HCT116 (cell line): ENCODE measurements around the gene PDE2A. TPM values are rescaled to one million over a fixed set of nuclear protein-coding genes. Genes with fewer than 3 reads are reported as not detected.

Source experiments
- ATAC-seq: fragments of 200-7000 bp; cut with Tn5 transposase; 2 replicates; pipeline ENCODE4 v1.9.1; 2020; ENCODE audit warnings: mild to moderate bottlenecking, moderate library complexity
- BruUV-seq: library from RNA; stranded (reverse); fragments of 400-500 nt; replicated peaks from 2 replicates; lab custom pipeline; 2021; lab: Mats Ljungman, UMichigan
- CTCF ChIA-PET: fragments of 300-600 bp; sonication (Branson Sonifier 250); formaldehyde crosslinking; loops from one replicate; lab custom pipeline; 2021; ENCODE audit warnings: antibody characterized with exemption; lab: Charles Lee
- POLR2A ChIA-PET: fragments of 300-600, 350-600 bp; sonication (Branson Sonifier 250); formaldehyde crosslinking; loops from one replicate; lab custom pipeline; 2021; ENCODE audit warnings: antibody characterized with exemption; lab: Charles Lee
- RAD21 ChIA-PET, 2 experiments: fragments of 300-600 bp; sonication (Branson Sonifier 250); formaldehyde crosslinking; loops; one replicate each; lab custom pipeline; 2023; ENCODE audit warnings: low total read pairs in 2 of 2; ENCODE audit not compliant: uncharacterized antibody in 2 of 2, unreplicated experiment in 2 of 2, low non-redundant PET in 1 of 2; lab: Charles Lee
- DNase-seq: peaks from one replicate; pipeline ENCODE4 v3.0.0-alpha.2; 2010; ENCODE audit warnings: low read depth, low spot score
- H2AFZ ChIP-seq: fragments of 200-600 bp; shearing (Covaris generic), sonication (generic); 2 replicates; pipeline ENCODE4 v1.6.1; 2017; ENCODE audit warnings: low read depth, mixed run types, mixed read lengths, antibody characterized with exemption, low read length; ENCODE audit not compliant: poor library complexity, severe bottlenecking
- H3K27ac ChIP-seq: 2 replicates; pipeline ENCODE4 v1.5.1; 2012; ENCODE audit warnings: low read depth, low read length
- H3K27me3 ChIP-seq: fragments of 200-600 bp; sonication (generic); 2 replicates; pipeline ENCODE4 v1.6.1; 2016; ENCODE audit warnings: mixed run types, low read length, mixed read lengths; ENCODE audit not compliant: insufficient read depth
- H3K36me3 ChIP-seq, 2 experiments: fragments of 200-500 bp in 1 of 2; fragments of 200-600 bp in 1 of 2; sonication (Bioruptor generic) in 1 of 2; sonication (generic) in 1 of 2; 2 replicates each; pipeline versions ENCODE4 v1.5.1 to v1.6.1; 2014 to 2016; ENCODE audit warnings: low read length in 2 of 2, inconsistent platforms in 1 of 2, mixed read lengths in 1 of 2, mixed run types in 1 of 2; ENCODE audit not compliant: insufficient read depth in 2 of 2, control insufficient read depth in 1 of 2
- H3K4me1 ChIP-seq, 2 experiments: fragments of 200-600 bp in 1 of 2; sonication (generic) in 1 of 2; 2 replicates each; pipeline versions ENCODE4 v1.5.1 to v1.6.1; 2012 to 2017; ENCODE audit warnings: low read length in 2 of 2, inconsistent platforms in 1 of 2, mild to moderate bottlenecking in 1 of 2, mixed read lengths in 1 of 2, mixed run types in 1 of 2, moderate library complexity in 1 of 2; ENCODE audit not compliant: insufficient read depth in 2 of 2, control insufficient read depth in 1 of 2
- H3K4me2 ChIP-seq: fragments of 200-600 bp; sonication (generic); 2 replicates; pipeline ENCODE4 v1.6.1; 2017; ENCODE audit warnings: mixed run types, low read length, mixed read lengths
- H3K4me3 ChIP-seq, 2 experiments: fragments of 200-600 bp in 1 of 2; sonication (generic) in 1 of 2; replicated peaks in 1 of 2; 2 replicates each; pipeline ENCODE4 v1.5.1; 2011 to 2016; ENCODE audit warnings: low read length in 2 of 2, control low read depth in 1 of 2, low read depth in 1 of 2, mild to moderate bottlenecking in 1 of 2, mixed read lengths in 1 of 2, mixed run types in 1 of 2
- H3K79me2 ChIP-seq: fragments of 200-600 bp; sonication (generic); 2 replicates; pipeline ENCODE4 v1.6.1; 2017; ENCODE audit warnings: mild to moderate bottlenecking, mixed run types, low read length, moderate library complexity, mixed read lengths; ENCODE audit not compliant: insufficient read depth
- H3K9ac ChIP-seq: fragments of 200-600 bp; sonication (generic); 2 replicates; pipeline ENCODE4 v1.6.1; 2016; ENCODE audit warnings: low read length, mixed read lengths
- H3K9me2 ChIP-seq: fragments of 200-600 bp; sonication (generic), shearing (Covaris generic); 2 replicates; pipeline ENCODE4 v1.6.1; 2017; ENCODE audit warnings: mixed run types, mild to moderate bottlenecking, moderate library complexity; ENCODE audit not compliant: insufficient read depth
- H3K9me3 ChIP-seq, 2 experiments: fragments of 200-500 bp in 1 of 2; fragments of 200-600 bp in 1 of 2; sonication (Bioruptor generic) in 1 of 2; sonication (generic) in 1 of 2; 2 replicates each; pipeline ENCODE4 v1.6.1; 2014 to 2017; ENCODE audit warnings: low read length in 2 of 2, mixed read lengths in 2 of 2, inconsistent platforms in 1 of 2, low read depth in 1 of 2, mild to moderate bottlenecking in 1 of 2, mixed run types in 1 of 2, moderate library complexity in 1 of 2; ENCODE audit not compliant: control insufficient read depth in 1 of 2, insufficient read depth in 1 of 2
- H4K20me1 ChIP-seq: fragments of 200-600 bp; sonication (generic), shearing (Covaris generic); 2 replicates; pipeline ENCODE4 v1.6.1; 2017; ENCODE audit warnings: mixed run types, mild to moderate bottlenecking, moderate library complexity; ENCODE audit not compliant: insufficient read depth
- ATF3 ChIP-seq: IDR thresholded peaks from 2 replicates; pipeline ENCODE4 v1.6.1; 2012
- CBX3 ChIP-seq: IDR thresholded peaks from 2 replicates; pipeline ENCODE4 v1.6.1; 2012; ENCODE audit warnings: low read depth
- CEBPB ChIP-seq: IDR thresholded peaks from 2 replicates; pipeline ENCODE4 v1.6.1; 2012; ENCODE audit warnings: low read depth
- CTCF ChIP-seq, 3 experiments: fragments of 200-600 bp in 1 of 3; sonication (generic) in 1 of 3; IDR thresholded peaks in 2 of 3; conservative IDR thresholded peaks in 1 of 3; 2 replicates each; pipeline ENCODE4 v1.5.1; 2012 to 2017; ENCODE audit warnings: low read depth in 2 of 3, low read length in 2 of 3, antibody characterized with exemption in 1 of 3, borderline replicate concordance in 1 of 3, control low read depth in 1 of 3, mild to moderate bottlenecking in 1 of 3, mixed read lengths in 1 of 3, mixed run types in 1 of 3, moderate library complexity in 1 of 3; ENCODE audit not compliant: insufficient read depth in 1 of 3
- ELF1 ChIP-seq: IDR thresholded peaks from 2 replicates; pipeline ENCODE4 v1.6.1; 2012; ENCODE audit warnings: low read depth, borderline replicate concordance
- EZH2 ChIP-seq: fragments of 200-600 bp; sonication (generic); IDR thresholded peaks from 2 replicates; pipeline ENCODE4 v1.6.1; 2017; ENCODE audit warnings: antibody characterized with exemption, mixed run types
- EZH2phosphoT487 ChIP-seq: fragments of 200-600 bp; IDR thresholded peaks from 2 replicates; pipeline ENCODE4 v1.6.1; 2018; ENCODE audit warnings: antibody characterized with exemption, borderline replicate concordance
- FOSL1 ChIP-seq: IDR thresholded peaks from 2 replicates; pipeline ENCODE4 v1.6.1; 2012; ENCODE audit warnings: low read depth
- JUND ChIP-seq: IDR thresholded peaks from 2 replicates; pipeline ENCODE4 v1.6.1; 2012
- MAX ChIP-seq: IDR thresholded peaks from 2 replicates; pipeline ENCODE4 v1.6.1; 2012
- POLR2A ChIP-seq: IDR thresholded peaks from 2 replicates; pipeline ENCODE4 v1.7.0; 2011; ENCODE audit warnings: borderline replicate concordance; ENCODE audit not compliant: insufficient read depth, insufficient read length; ENCODE audit errors: extremely low read depth
- POLR2AphosphoS5 ChIP-seq: IDR thresholded peaks from 2 replicates; pipeline ENCODE4 v1.6.1; 2011; ENCODE audit warnings: mild to moderate bottlenecking, low read depth, low read length, moderate library complexity
- REST ChIP-seq: IDR thresholded peaks from 2 replicates; pipeline ENCODE4 v1.6.1; 2012; ENCODE audit warnings: low read depth
- SIN3A ChIP-seq: IDR thresholded peaks from 2 replicates; pipeline ENCODE4 v1.6.1; 2012; ENCODE audit warnings: low read depth
- SP1 ChIP-seq: IDR thresholded peaks from 2 replicates; pipeline ENCODE4 v1.6.1; 2012; ENCODE audit warnings: low read depth
- SRF ChIP-seq: IDR thresholded peaks from 2 replicates; pipeline ENCODE4 v1.6.1; 2012; ENCODE audit warnings: low read depth
- TCF7L2 ChIP-seq: IDR thresholded peaks from 2 replicates; pipeline ENCODE4 v1.7.0; 2011; ENCODE audit warnings: borderline replicate concordance, inconsistent platforms; ENCODE audit not compliant: insufficient read depth, insufficient read length; ENCODE audit errors: extremely low read depth
- ZBTB33 ChIP-seq: IDR thresholded peaks from 2 replicates; pipeline ENCODE4 v1.6.1; 2011; ENCODE audit warnings: mild to moderate bottlenecking, low read length, moderate library complexity; ENCODE audit not compliant: insufficient replicate concordance; ENCODE audit errors: extremely low read depth
- ZFX ChIP-seq: fragments of 450-650 bp; IDR thresholded peaks from 2 replicates; pipeline ENCODE4 v1.6.1; 2017
- ZNF274 ChIP-seq: fragments of 200-500 bp; sonication (Bioruptor generic); IDR thresholded peaks from 2 replicates; pipeline ENCODE4 v1.6.1; 2014; ENCODE audit warnings: mild to moderate bottlenecking, low read depth, low read length, inconsistent platforms
- intact Hi-C: fragments of 100-400 bp; cut with micrococcal nuclease; formaldehyde crosslinking; loops from 2 replicates; pipeline ENCODE4 v1.10.0; 2022
- total RNA-seq: library from RNA; stranded (reverse); gene quantifications from one replicate; pipeline ENCODE4 v1.2.1, GENCODE V29; 2021; ENCODE audit not compliant: unreplicated experiment

Gene PDE2A
- total RNA-seq, 1 experiment from 2014 or later = 7.6 TPM

GRCh38 chr11:72627594-72628281, 46.5 kb downstream of the PDE2A start:
- DNase-seq = no peak
- Histone ChIP-seq H3K4me1 (peaks cover 0 to 5% of the 10 kb centered on the region in 2 experiments; a peak in 1 of 4 replicates), H3K4me3 (no peak overlapping the region), H3K79me2 (no peaks in the 10 kb centered on the region), H3K27ac (no peak overlapping the region), H3K9me3 (no peaks in the 10 kb centered on the region), H2AFZ (no peak overlapping the region), H3K36me3 (no peaks in the 10 kb centered on the region), H3K4me2 (no peak overlapping the region), H3K9me2 (no peaks in the 10 kb centered on the region), H4K20me1 (no peaks in the 10 kb centered on the region), H3K27me3 (no peaks in the 10 kb centered on the region), H3K9ac (no peak overlapping the region)
- CTCF ChIA-PET = interaction anchor here (1.6 kb wide), 1 partner anchor 29 kb away, joined by 5 read pairs; no protein-coding TSS in a partner anchor
- intact Hi-C loops = no loop called here
- RAD21 ChIA-PET = no interaction called here
- no TSS peak for BruUV-seq
- POLR2A ChIA-PET = no interaction called here
- TF ChIP-seq EZH2 (no peak), ELF1 (no peak), TCF7L2 (no peak), SIN3A (no peak), POLR2AphosphoS5 (no peak), FOSL1 (no peak), POLR2A (no peak), CTCF (IDR thresholded peaks at IDR 0.05 in 2 of 3, conservative IDR thresholded peaks at IDR 0.05 in 1 of 3; ENCODE audit: borderline replicate concordance in 1 of 3, insufficient read depth in 1 of 3, low read depth in 2 of 3, low read length in 2 of 3) (no peak), CBX3 (no peak), ZNF274 (no peak), REST (no peak), JUND (no peak), EZH2phosphoT487 (no peak), ATF3 (no peak), MAX (no peak), SP1 (no peak), SRF (no peak), ZFX (no peak), ZBTB33 (no peak), CEBPB (no peak)
- ATAC-seq = no peak
